HT-29 (cell line): ENCODE data around the gene OPN1MW3. TPM values are rescaled to one million over a fixed set of nuclear protein-coding genes. Genes with fewer than 3 reads are reported as not detected.

ENCODE experiments used
- total RNA-seq: library from RNA; depleted of rRNA; stranded (reverse); fragments of >200 nt; shearing (Covaris generic); gene quantifications from 2 replicates; pipeline ENCODE4 v1.2.3, GENCODE V29; 2014; rRNA removed

The OPN1MW3 gene
- total RNA-seq, 1 experiment from 2014 or later = not detected

Other genes with a start within 250 kb of the OPN1MW3 start
- gene IRAK1, start 237.7 kb upstream of the OPN1MW3 start, total RNA-seq = 536 and 557 TPM in 2 replicates
- gene MECP2, start 159.9 kb upstream of the OPN1MW3 start, total RNA-seq = 41.6 and 52.9 TPM in 2 replicates
- gene OPN1LW, start 113.3 kb upstream of the OPN1MW3 start, total RNA-seq = not detected in 2 replicates
- not detected in 2 replicates for gene OPN1MW, start 75.0 kb upstream of the OPN1MW3 start, total RNA-seq
- gene OPN1MW2, start 37.8 kb upstream of the OPN1MW3 start, total RNA-seq = not detected in 2 replicates
- not detected in 2 replicates for gene TEX28, start 37.5 kb downstream of the OPN1MW3 start, total RNA-seq
- gene TKTL1, start 38.2 kb downstream of the OPN1MW3 start, total RNA-seq = not detected in 2 replicates
- 482 and 516 TPM in 2 replicates for gene FLNA, start 117.1 kb downstream of the OPN1MW3 start, total RNA-seq
- gene EMD, start 121.7 kb downstream of the OPN1MW3 start, total RNA-seq = 70.5 and 87.0 TPM in 2 replicates
- gene RPL10, start 140.8 kb downstream of the OPN1MW3 start, total RNA-seq = 4,676 and 4,679 TPM in 2 replicates
- gene DNASE1L1, start 151.7 kb downstream of the OPN1MW3 start, total RNA-seq = 114 and 118 TPM in 2 replicates
- gene TAFAZZIN, start 154.0 kb downstream of the OPN1MW3 start, total RNA-seq = 60.3 and 80.6 TPM in 2 replicates
- 162 and 181 TPM in 2 replicates for gene ATP6AP1, start 171.1 kb downstream of the OPN1MW3 start, total RNA-seq
- gene GDI1, start 179.6 kb downstream of the OPN1MW3 start, total RNA-seq = 124 and 128 TPM in 2 replicates
- 103 and 107 TPM in 2 replicates for gene FAM50A, start 186.6 kb downstream of the OPN1MW3 start, total RNA-seq
- 33.6 and 40.8 TPM in 2 replicates for gene PLXNA3, start 200.7 kb downstream of the OPN1MW3 start, total RNA-seq
- gene LAGE3, start 221.7 kb downstream of the OPN1MW3 start, total RNA-seq = 122 and 129 TPM in 2 replicates
- gene UBL4A, start 229.0 kb downstream of the OPN1MW3 start, total RNA-seq = 195 and 203 TPM in 2 replicates
- gene SLC10A3, start 233.0 kb downstream of the OPN1MW3 start, total RNA-seq = 67.2 TPM in 2 replicates